ENCODE results near the gene DLG2. TPM values are rescaled to one million over a fixed set of nuclear protein-coding genes. Genes with fewer than 3 reads are reported as not detected.
A peak's percentile ranks its signal among the peaks of the same experiment; 100 is the strongest.

DLG2 gene
- total and polyA plus RNA-seq, 9 of the 15 experiments (the other 6 are each of a cell fraction or from before 2014, with no cell fraction given), result 0.52 to 1.6 (median 0.95) TPM

DNA sequence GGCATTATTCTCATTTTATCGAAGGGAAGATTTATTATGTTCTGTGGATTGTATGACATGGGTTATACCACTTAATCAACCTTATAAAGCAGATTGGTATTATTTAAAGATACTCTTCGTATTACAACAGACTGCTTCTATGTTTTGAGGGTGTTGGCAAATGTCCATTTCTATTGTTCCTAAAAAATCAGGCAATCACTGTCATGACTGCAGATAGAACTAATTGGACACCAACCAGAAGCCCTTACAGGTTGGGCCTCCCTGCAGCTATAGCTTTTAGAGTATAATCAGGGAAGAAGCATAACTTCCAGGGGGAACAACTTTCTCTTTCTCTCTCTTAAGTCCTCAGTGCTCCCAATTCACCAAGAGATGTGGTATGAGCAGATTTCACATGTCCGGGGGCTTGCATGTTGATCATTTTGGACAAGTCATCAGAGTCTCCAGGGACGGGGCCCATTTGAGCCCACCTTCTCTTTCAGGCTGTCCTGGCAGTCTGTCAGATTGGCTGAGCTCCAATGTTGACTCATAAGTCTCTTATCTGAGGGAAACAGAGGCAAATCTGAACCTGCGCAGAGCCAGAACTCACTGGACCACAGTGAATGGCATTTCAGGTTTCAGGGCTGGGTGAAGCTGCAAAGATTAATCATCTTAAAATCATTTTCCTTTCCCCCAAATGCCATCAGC is 2077.0 kb downstream of the DLG2 start (continued):
- TF ChIP-seq, protein P1, sequence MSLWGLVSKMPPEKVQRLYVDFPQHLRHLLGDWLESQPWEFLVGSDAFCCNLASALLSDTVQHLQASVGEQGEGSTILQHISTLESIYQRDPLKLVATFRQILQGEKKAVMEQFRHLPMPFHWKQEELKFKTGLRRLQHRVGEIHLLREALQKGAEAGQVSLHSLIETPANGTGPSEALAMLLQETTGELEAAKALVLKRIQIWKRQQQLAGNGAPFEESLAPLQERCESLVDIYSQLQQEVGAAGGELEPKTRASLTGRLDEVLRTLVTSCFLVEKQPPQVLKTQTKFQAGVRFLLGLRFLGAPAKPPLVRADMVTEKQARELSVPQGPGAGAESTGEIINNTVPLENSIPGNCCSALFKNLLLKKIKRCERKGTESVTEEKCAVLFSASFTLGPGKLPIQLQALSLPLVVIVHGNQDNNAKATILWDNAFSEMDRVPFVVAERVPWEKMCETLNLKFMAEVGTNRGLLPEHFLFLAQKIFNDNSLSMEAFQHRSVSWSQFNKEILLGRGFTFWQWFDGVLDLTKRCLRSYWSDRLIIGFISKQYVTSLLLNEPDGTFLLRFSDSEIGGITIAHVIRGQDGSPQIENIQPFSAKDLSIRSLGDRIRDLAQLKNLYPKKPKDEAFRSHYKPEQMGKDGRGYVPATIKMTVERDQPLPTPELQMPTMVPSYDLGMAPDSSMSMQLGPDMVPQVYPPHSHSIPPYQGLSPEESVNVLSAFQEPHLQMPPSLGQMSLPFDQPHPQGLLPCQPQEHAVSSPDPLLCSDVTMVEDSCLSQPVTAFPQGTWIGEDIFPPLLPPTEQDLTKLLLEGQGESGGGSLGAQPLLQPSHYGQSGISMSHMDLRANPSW (CRISPR knock-in tag; IDR thresholded peaks at IDR 0.05), result no peak
- TF ChIP-seq, protein P2, sequence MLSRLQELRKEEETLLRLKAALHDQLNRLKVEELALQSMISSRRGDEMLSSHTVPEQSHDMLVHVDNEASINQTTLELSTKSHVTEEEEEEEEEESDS (CRISPR knock-in tag; IDR thresholded peaks at IDR 0.05), result no peak

DNA sequence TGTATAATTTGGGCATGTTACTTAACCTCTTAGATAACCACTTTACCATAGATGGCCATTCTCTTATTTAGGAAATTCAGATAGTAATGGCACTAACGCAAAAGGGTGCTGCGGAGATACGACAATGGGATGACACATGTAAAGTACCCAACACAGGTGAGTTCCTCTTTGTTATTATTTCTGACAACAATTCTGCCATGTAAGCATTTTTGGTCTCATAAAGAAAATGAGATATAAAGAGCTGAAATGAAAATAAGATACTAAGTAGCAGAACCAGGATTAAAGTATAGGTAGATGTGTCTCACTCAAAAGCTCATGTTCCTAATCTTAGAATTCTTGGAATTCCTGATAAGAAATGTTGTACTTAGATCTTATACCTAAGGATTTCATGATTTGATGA is 2080.8 kb downstream of the DLG2 start:
- intact Hi-C loops (cut with micrococcal nuclease), result no loop called here

More for the DNA sequence above, 2080.8 kb downstream of the DLG2 start:
- Histone ChIP-seq H3K4me2 (ENCODE audit: insufficient read depth, low read length) (no peak overlapping the region), H3K36me3 (ENCODE audit: control insufficient read depth, insufficient read depth, low read length) (no peaks in the 10 kb centered on the region), H3K9me1 (ENCODE audit: control insufficient read depth, insufficient read depth, low read length) (no peaks in the 10 kb centered on the region), H3K79me2 (ENCODE audit: control insufficient read depth, insufficient read depth, low read length) (no peaks in the 10 kb centered on the region), H3K27me3 (ENCODE audit: control insufficient read depth in 2 of 2, insufficient read depth in 2 of 2, low read length in 2 of 2) (no peaks in the 10 kb centered on the region), H4K20me1 (replicated peaks; ENCODE audit: control insufficient read depth, insufficient read depth, low read length) (no peaks in the 10 kb centered on the region), H3K4me3 (no peak overlapping the region), H2AFZ (ENCODE audit: low read depth, low read length) (no peak overlapping the region), H3K9me3 (replicated peaks; ENCODE audit: control insufficient read depth, insufficient read depth, low read depth, low read length) (no peaks in the 10 kb centered on the region), H3K27ac (ENCODE audit: extremely low read depth, low read depth, low read length) (no peak overlapping the region), H3K4me1 (replicated peaks in 1 of 2; ENCODE audit: control insufficient read depth in 2 of 2, insufficient read depth in 2 of 2, low read length in 2 of 2) (no peaks in the 10 kb centered on the region), H3K9ac (ENCODE audit: insufficient read depth in 1 of 2, low read depth in 2 of 2, low read length in 2 of 2) (no peak overlapping the region)
- ChIA-PET POLR2A (interaction anchor here (0.6 kb wide), 1 partner anchor 267 kb away, joined by 4 read pairs; no protein-coding TSS in a partner anchor), CTCF (ENCODE audit: low intra/inter-chr PET ratio) (no interaction called here)
- TF ChIP-seq ZNF316 (IDR thresholded peaks at IDR 0.05) (peak; percentile 86), ZNF174 (CRISPR knock-in tag; IDR thresholded peaks at IDR 0.05) (no peak), MAFK (IDR thresholded peaks at IDR 0.05; ENCODE audit: low read length) (peak; percentile 88), NR1H2 (CRISPR knock-in tag; IDR thresholded peaks at IDR 0.05) (no peak), MAFG (tag; conservative IDR thresholded peaks at IDR 0.05) (peak; percentile 78), ZNF3 (CRISPR knock-in tag; IDR thresholded peaks at IDR 0.05) (no peak), CHD2 (IDR thresholded peaks at IDR 0.05; ENCODE audit: low read depth, low read length) (no peak), KLF13 (tag; IDR thresholded peaks at IDR 0.05; ENCODE audit: borderline replicate concordance, low read depth) (no peak), NONO (IDR thresholded peaks at IDR 0.05; ENCODE audit: low read depth in 2 of 2, low read length in 1 of 2) (no peak), C11orf30 (IDR thresholded peaks at IDR 0.05; ENCODE audit: low read depth) (peak; percentile 67), MAFF (IDR thresholded peaks at IDR 0.05; ENCODE audit: low read length) (peak; percentile 89)
- TF ChIP-seq, protein P3, sequence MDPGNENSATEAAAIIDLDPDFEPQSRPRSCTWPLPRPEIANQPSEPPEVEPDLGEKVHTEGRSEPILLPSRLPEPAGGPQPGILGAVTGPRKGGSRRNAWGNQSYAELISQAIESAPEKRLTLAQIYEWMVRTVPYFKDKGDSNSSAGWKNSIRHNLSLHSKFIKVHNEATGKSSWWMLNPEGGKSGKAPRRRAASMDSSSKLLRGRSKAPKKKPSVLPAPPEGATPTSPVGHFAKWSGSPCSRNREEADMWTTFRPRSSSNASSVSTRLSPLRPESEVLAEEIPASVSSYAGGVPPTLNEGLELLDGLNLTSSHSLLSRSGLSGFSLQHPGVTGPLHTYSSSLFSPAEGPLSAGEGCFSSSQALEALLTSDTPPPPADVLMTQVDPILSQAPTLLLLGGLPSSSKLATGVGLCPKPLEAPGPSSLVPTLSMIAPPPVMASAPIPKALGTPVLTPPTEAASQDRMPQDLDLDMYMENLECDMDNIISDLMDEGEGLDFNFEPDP (CRISPR knock-in tag; IDR thresholded peaks at IDR 0.05), result no peak
- TF ChIP-seq, protein P4, sequence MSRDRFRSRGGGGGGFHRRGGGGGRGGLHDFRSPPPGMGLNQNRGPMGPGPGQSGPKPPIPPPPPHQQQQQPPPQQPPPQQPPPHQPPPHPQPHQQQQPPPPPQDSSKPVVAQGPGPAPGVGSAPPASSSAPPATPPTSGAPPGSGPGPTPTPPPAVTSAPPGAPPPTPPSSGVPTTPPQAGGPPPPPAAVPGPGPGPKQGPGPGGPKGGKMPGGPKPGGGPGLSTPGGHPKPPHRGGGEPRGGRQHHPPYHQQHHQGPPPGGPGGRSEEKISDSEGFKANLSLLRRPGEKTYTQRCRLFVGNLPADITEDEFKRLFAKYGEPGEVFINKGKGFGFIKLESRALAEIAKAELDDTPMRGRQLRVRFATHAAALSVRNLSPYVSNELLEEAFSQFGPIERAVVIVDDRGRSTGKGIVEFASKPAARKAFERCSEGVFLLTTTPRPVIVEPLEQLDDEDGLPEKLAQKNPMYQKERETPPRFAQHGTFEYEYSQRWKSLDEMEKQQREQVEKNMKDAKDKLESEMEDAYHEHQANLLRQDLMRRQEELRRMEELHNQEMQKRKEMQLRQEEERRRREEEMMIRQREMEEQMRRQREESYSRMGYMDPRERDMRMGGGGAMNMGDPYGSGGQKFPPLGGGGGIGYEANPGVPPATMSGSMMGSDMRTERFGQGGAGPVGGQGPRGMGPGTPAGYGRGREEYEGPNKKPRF (IDR thresholded peaks at IDR 0.05; ENCODE audit: low read depth, low read length), result no peak
- in situ Hi-C loops (cut with MboI), result no loop called here
- FAIRE-seq (no peak), DNase-seq (ENCODE audit: extremely low read depth in 1 of 4, low spot score in 3 of 4) (no peak), ATAC-seq (no peak)
- BruUV-seq (replicated peaks), result no TSS peak
- 0% methylated on average over 3 of the region's 3 CpGs for WGBS (ENCODE audit: insufficient coverage, low coverage, missing lambda C conversion rate)

All from K562 (cell line).